Heart left ventricle (tissue), 13 donors: ENCODE measurements around the gene ZNF787.

Experiments used
- CTCF ChIP-seq, 12 donors: fragments of 200-600 bp; sonication (generic) in 4 of 12; IDR thresholded peaks; one replicate each; pipeline versions ENCODE4 v1.5.0 to v1.8.0; 2018 to 2022; ENCODE audit warnings: antibody characterized with exemption in 12 of 12, mild to moderate bottlenecking in 5 of 12
- POLR2A ChIP-seq, 2 donors: fragments of 450-650 bp; IDR thresholded peaks; one replicate each; pipeline ENCODE4 v1.6.1; 2017; ENCODE audit warnings: antibody characterized with exemption in 2 of 2, mild to moderate bottlenecking in 2 of 2, moderate library complexity in 2 of 2
- donor health status: ischemic (EF 13 %, LVEDD 7.1; RV severe dilation, severe dysfunction).
- donor health status: DM: no; HTN: yes; CAD: no.
- donor health status: DM: no; HTN: no; CAD: no.
- donor health status: ischemic (EF 25% LVEDD 6.9; RV normal size, moderate dysfunction).
- donor health status: ischemic (EF 25% LVEDD 5.7; RV mildly dilated, moderate dysfunction).
- donor health status: ischemic (EF 35%, LVEDD 5.7; RV mildly dilated, moderate dysfunction).
- donor health status: nonischemic (EF 11% LVEDD 7.7; RV severe dilation, severe dysfunction).
- donor health status: DM: yes; HTN: yes; CAD: no.
- donor health status: PGD.
- donor health status: ischemic (EF 29% LVEDD 5.4; RV normal size, mild dysfunction).
- donor health status: nonischemic (EF 23%, LVEDD 6.1; RV moderate dilation, normal function).

DNA sequence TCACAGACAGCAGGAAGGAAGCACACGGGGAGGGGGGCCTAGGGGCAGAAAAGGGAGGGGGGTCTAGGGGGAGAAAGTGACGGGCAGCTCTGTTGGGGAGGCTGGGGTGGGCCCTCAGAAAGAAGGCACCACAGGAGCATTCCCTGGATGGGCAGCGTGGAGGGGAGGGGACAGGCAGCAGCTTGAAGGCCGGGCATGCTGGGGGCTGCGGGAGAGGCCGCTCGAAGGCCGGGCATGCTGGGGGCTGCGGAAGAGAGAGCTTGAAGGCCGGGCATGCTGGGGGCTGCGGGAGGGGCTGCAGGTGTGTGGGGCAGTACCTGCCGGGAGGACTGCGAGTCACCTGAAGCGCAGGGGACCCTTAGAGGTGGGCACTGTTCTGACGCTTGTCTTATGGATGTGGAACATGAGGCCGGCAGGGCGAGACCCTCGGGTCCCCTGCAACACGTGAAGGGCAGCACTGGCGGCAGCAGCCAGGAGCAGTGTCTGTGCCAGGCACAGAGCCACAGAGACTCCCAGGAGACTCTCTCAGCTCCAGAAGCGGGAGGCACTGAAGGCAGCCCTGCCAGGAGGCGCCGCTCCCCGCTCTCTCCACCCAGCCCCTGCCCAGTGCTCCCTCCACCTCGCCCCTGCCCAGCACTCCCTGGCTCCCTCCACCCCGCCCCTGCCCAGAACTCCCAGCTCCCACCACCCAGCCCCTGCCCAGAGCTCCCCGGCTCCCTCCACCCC, 13.3 kb downstream of the ZNF787 start:
- no peak for TF ChIP-seq CTCF (IDR thresholded peaks at IDR 0.05)
- no peak for TF ChIP-seq POLR2A (IDR thresholded peaks at IDR 0.05)
